ENCODE data around the gene GIMAP6. TPM values are rescaled to one million over a fixed set of nuclear protein-coding genes. Genes with fewer than 3 reads are reported as not detected.

GIMAP6 gene
- total and polyA plus RNA-seq, 2 experiments from 2014 or later = not detected

GRCh38 chr7:150594805-150595204, 37.4 kb downstream of the GIMAP6 start:
- in situ Hi-C loops (cut with MboI) = no loop called here
- TF ChIP-seq EZH2phosphoT487 (IDR thresholded peaks at IDR 0.05; ENCODE audit: insufficient read depth, low read depth) = no peak
- no peak for TF ChIP-seq EZH2 (IDR thresholded peaks at IDR 0.05; ENCODE audit: insufficient read depth, poor library complexity, severe bottlenecking)
- WGBS, 2 experiments (ENCODE audit: low coverage in 1 of 2, low lambda C conversion rate in 2 of 2, missing lambda C conversion rate in 2 of 2) = 13 to 18% methylated on average over 2 of the region's 2 CpGs

DNA sequence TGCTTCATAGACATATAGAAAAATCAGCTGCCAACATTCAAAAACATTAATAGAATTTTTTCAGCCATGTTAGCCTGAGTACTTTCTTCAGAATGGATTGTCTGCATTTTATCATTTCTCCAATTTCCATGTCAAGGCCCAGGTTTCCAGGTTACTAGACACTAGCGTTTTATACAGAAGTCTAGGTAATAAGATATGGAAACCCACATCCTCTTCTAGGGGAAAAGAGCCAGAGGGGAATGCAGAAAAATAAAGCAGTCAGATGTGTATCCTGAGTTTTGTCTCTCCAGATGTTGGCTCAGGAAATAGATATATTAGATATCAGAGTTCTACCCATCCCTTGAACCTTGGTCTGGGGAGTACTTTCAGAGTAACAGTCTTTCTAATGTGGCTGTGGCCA, 44.6 kb downstream of the GIMAP6 start:
- no peak for DNase-seq

More at GRCh38 chr7:150594805-150595204, 37.4 kb downstream of the GIMAP6 start:
- Histone ChIP-seq H3K4me3 (no peak overlapping the region), H4K20me1 (ENCODE audit: insufficient read depth) (no peaks in the 10 kb centered on the region), H3K27ac (no peak overlapping the region), H3K79me2 (ENCODE audit: insufficient read depth) (no peaks in the 10 kb centered on the region), H3K36me3 (ENCODE audit: low read depth) (no peaks in the 10 kb centered on the region), H3K4me1 (ENCODE audit: insufficient read depth) (no peaks in the 10 kb centered on the region), H3K9ac (no peak overlapping the region), H3K4me2 (ENCODE audit: unreplicated experiment) (no peak overlapping the region), H2AFZ (no peak overlapping the region), H3K9me2 (ENCODE audit: insufficient read depth) (no peaks in the 10 kb centered on the region), H3K27me3 (replicated peaks; ENCODE audit: insufficient read depth) (no peaks in the 10 kb centered on the region), H3K9me3 (ENCODE audit: low read depth) (no peaks in the 10 kb centered on the region), H3F3A (ENCODE audit: insufficient read depth) (no peaks in the 10 kb centered on the region)
- no peak for DNase-seq

GRCh38 chr7:150586785-150587152, 45.4 kb downstream of the GIMAP6 start:
- Histone ChIP-seq H3F3A (ENCODE audit: insufficient read depth) (no peaks in the 10 kb centered on the region), H2AFZ (no peak overlapping the region), H4K20me1 (ENCODE audit: insufficient read depth) (no peaks in the 10 kb centered on the region), H3K79me2 (ENCODE audit: insufficient read depth) (no peaks in the 10 kb centered on the region), H3K4me1 (ENCODE audit: insufficient read depth) (no peaks in the 10 kb centered on the region), H3K4me2 (ENCODE audit: unreplicated experiment) (no peak overlapping the region), H3K27ac (no peak overlapping the region), H3K36me3 (ENCODE audit: low read depth) (no peaks in the 10 kb centered on the region), H3K27me3 (replicated peaks; ENCODE audit: insufficient read depth) (no peaks in the 10 kb centered on the region), H3K9ac (no peak overlapping the region), H3K4me3 (no peak overlapping the region), H3K9me2 (ENCODE audit: insufficient read depth) (no peaks in the 10 kb centered on the region), H3K9me3 (ENCODE audit: low read depth) (no peaks in the 10 kb centered on the region)
- no peak for DNase-seq
- TF ChIP-seq EZH2phosphoT487 (IDR thresholded peaks at IDR 0.05; ENCODE audit: insufficient read depth, low read depth) = no peak
- no peak for TF ChIP-seq EZH2 (IDR thresholded peaks at IDR 0.05; ENCODE audit: insufficient read depth, poor library complexity, severe bottlenecking)
- in situ Hi-C loops (cut with MboI) = no loop called here

More for the DNA sequence above, 44.6 kb downstream of the GIMAP6 start:
- Histone ChIP-seq H3K9me3 (ENCODE audit: low read depth) (no peaks in the 10 kb centered on the region), H3K4me2 (ENCODE audit: unreplicated experiment) (no peak overlapping the region), H2AFZ (no peak overlapping the region), H3K9ac (no peak overlapping the region), H3K36me3 (ENCODE audit: low read depth) (no peaks in the 10 kb centered on the region), H3K4me3 (no peak overlapping the region), H3K79me2 (ENCODE audit: insufficient read depth) (no peaks in the 10 kb centered on the region), H3K27ac (no peak overlapping the region), H3K4me1 (ENCODE audit: insufficient read depth) (no peaks in the 10 kb centered on the region), H3K9me2 (ENCODE audit: insufficient read depth) (no peaks in the 10 kb centered on the region), H3F3A (ENCODE audit: insufficient read depth) (no peaks in the 10 kb centered on the region), H4K20me1 (ENCODE audit: insufficient read depth) (no peaks in the 10 kb centered on the region), H3K27me3 (replicated peaks; ENCODE audit: insufficient read depth) (no peaks in the 10 kb centered on the region)
- no peak for TF ChIP-seq EZH2phosphoT487 (IDR thresholded peaks at IDR 0.05; ENCODE audit: insufficient read depth, low read depth)
- no peak for TF ChIP-seq EZH2 (IDR thresholded peaks at IDR 0.05; ENCODE audit: insufficient read depth, poor library complexity, severe bottlenecking)
- WGBS, 2 experiments (ENCODE audit: low coverage in 1 of 2, low lambda C conversion rate in 2 of 2, missing lambda C conversion rate in 2 of 2) = 12 to 15% methylated on average over 1 of the region's 1 CpG
- in situ Hi-C loops (cut with MboI) = no loop called here

GRCh38 chr7:150586068-150586784, 46.0 kb downstream of the GIMAP6 start:
- in situ Hi-C loops (cut with MboI) = no loop called here
- no peak overlapping the region for H3K4me2 ChIP-seq (ENCODE audit: unreplicated experiment)

More at GRCh38 chr7:150586068-150586784, 46.0 kb downstream of the GIMAP6 start:
- Histone ChIP-seq H4K20me1 (ENCODE audit: insufficient read depth) (no peaks in the 10 kb centered on the region), H3K4me1 (ENCODE audit: insufficient read depth) (no peaks in the 10 kb centered on the region), H3K79me2 (ENCODE audit: insufficient read depth) (no peaks in the 10 kb centered on the region), H3K9ac (no peak overlapping the region), H2AFZ (no peak overlapping the region), H3K9me2 (ENCODE audit: insufficient read depth) (no peaks in the 10 kb centered on the region), H3F3A (ENCODE audit: insufficient read depth) (no peaks in the 10 kb centered on the region), H3K36me3 (ENCODE audit: low read depth) (no peaks in the 10 kb centered on the region), H3K27ac (no peak overlapping the region), H3K9me3 (ENCODE audit: low read depth) (no peaks in the 10 kb centered on the region), H3K27me3 (replicated peaks; ENCODE audit: insufficient read depth) (no peaks in the 10 kb centered on the region), H3K4me3 (no peak overlapping the region)
- DNase-seq = no peak
- TF ChIP-seq EZH2 (IDR thresholded peaks at IDR 0.05; ENCODE audit: insufficient read depth, poor library complexity, severe bottlenecking) (no peak), EZH2phosphoT487 (IDR thresholded peaks at IDR 0.05; ENCODE audit: insufficient read depth, low read depth) (no peak)
- WGBS, 2 experiments (ENCODE audit: low coverage in 1 of 2, low lambda C conversion rate in 2 of 2, missing lambda C conversion rate in 2 of 2) = 2 to 3% methylated on average over 4 of the region's 4 CpGs

Measured in GM23248 (cell line).